ENCODE measurements around the gene FGF12. TPM values are rescaled to one million over a fixed set of nuclear protein-coding genes. Genes with fewer than 3 reads are reported as not detected.

The FGF12 gene
- total and polyA plus RNA-seq, 2 donors (not counting 1 experiment from before 2014, with no cell fraction given) = 0.03 TPM; not detected in 1

DNA sequence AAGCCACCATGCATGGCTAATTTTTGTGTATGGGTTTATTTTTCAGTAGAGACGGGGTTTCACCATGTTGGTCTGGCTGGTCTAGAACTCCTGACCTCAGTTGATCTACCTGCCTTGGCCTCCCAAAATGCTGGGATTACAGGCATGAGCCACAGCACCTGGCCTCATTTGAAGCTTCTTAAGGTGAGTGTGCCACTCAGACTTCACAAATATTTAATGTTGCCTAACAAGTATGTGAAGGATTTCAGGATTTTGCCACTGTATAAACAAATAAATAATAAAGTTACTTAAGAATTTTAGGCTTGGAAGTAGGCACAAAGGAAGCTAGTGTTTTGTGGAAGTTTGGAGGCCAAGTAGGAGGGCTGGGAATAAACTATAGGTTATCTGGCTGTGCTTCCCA, 73.5 kb downstream of the FGF12 start:
- Mint-ChIP-seq H3K4me3 (no peak overlapping the region), H3K9me3 (ENCODE audit: insufficient read depth) (no peaks in the 10 kb centered on the region), H3K4me1 (no peaks in the 10 kb centered on the region), H3K27me3 (peaks cover 9% of the 10 kb centered on the region), H3K27ac (no peak overlapping the region)
- ATAC-seq (ENCODE audit: low read depth) (no peak), DNase-seq (no peak)
- intact Hi-C loops (cut with micrococcal nuclease) = no loop called here
- Histone ChIP-seq H2AFZ (ENCODE audit: insufficient read depth, low read depth, low read length, poor library complexity, severe bottlenecking) (no peak overlapping the region), H3K27ac (ENCODE audit: low read length in 2 of 2) (no peak overlapping the region), H3K79me2 (ENCODE audit: control insufficient read depth, insufficient read depth, low read length) (no peaks in the 10 kb centered on the region), H4K20me1 (ENCODE audit: control insufficient read depth, insufficient read depth, low read length, poor library complexity, severe bottlenecking) (no peaks in the 10 kb centered on the region), H3K4me3 (ENCODE audit: control extremely low read depth in 1 of 5, extremely low read depth in 1 of 5, insufficient read depth in 1 of 5, low read depth in 2 of 5, low read length in 4 of 5) (no peak overlapping the region), H3K9me3 (ENCODE audit: control extremely low read depth in 1 of 3, control insufficient read depth in 2 of 3, insufficient read depth in 1 of 3, low read length in 2 of 3) (no peaks in the 10 kb centered on the region), H3K36me3 (replicated peaks in 1 of 2; ENCODE audit: control extremely low read depth in 1 of 2, control insufficient read depth in 1 of 2, extremely low read depth in 1 of 2, insufficient read depth in 2 of 2, low read length in 1 of 2) (no peaks in the 10 kb centered on the region), H3K4me1 (ENCODE audit: control insufficient read depth in 2 of 2, insufficient read depth in 2 of 2, low read length in 2 of 2) (no peaks in the 10 kb centered on the region), H3K9ac (ENCODE audit: low read length) (no peak overlapping the region), H3K27me3 (replicated peaks in 1 of 4; ENCODE audit: control extremely low read depth in 1 of 4, control insufficient read depth in 3 of 4, insufficient read depth in 4 of 4, low read length in 3 of 4) (no peaks in the 10 kb centered on the region), H3K4me2 (replicated peaks; ENCODE audit: low read depth, low read length, poor library complexity, severe bottlenecking) (no peak overlapping the region)
- CTCF ChIA-PET = no interaction called here
- TF ChIP-seq, protein P1, sequence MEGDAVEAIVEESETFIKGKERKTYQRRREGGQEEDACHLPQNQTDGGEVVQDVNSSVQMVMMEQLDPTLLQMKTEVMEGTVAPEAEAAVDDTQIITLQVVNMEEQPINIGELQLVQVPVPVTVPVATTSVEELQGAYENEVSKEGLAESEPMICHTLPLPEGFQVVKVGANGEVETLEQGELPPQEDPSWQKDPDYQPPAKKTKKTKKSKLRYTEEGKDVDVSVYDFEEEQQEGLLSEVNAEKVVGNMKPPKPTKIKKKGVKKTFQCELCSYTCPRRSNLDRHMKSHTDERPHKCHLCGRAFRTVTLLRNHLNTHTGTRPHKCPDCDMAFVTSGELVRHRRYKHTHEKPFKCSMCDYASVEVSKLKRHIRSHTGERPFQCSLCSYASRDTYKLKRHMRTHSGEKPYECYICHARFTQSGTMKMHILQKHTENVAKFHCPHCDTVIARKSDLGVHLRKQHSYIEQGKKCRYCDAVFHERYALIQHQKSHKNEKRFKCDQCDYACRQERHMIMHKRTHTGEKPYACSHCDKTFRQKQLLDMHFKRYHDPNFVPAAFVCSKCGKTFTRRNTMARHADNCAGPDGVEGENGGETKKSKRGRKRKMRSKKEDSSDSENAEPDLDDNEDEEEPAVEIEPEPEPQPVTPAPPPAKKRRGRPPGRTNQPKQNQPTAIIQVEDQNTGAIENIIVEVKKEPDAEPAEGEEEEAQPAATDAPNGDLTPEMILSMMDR (IDR thresholded peaks at IDR 0.05) = no peak
- no peak for TF ChIP-seq EZH2 (IDR thresholded peaks at IDR 0.05; ENCODE audit: borderline replicate concordance, insufficient read depth, low read depth, low read length, poor library complexity, severe bottlenecking)
- POLR2A ChIA-PET = no interaction called here
- no CpG with 5 or more reads among the region's 1 CpG for WGBS (ENCODE audit: insufficient coverage)

DNA sequence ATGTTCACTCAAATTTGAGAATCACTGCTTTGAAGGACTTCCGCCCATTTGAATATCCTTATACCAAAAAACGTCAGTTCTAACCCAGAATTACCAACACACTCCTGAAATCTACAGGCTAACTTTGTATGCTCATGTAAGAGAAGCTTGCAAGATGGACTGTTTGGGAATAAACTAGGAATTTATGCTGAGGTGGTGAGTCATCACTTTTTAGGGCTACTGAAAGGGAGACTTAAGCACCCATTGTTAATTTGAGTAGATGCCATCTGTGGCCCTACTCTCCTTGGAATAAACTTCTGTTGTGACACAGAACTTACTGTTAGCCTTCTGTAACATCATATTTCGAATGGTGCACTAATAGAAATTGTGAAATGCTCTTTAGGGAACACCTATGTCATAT, 74.6 kb downstream of the FGF12 start:
- intact Hi-C loops (cut with micrococcal nuclease) = no loop called here
- Histone ChIP-seq H3K4me1 (ENCODE audit: control insufficient read depth in 2 of 2, insufficient read depth in 2 of 2, low read length in 2 of 2) (no peaks in the 10 kb centered on the region), H3K27me3 (replicated peaks in 1 of 4; ENCODE audit: control extremely low read depth in 1 of 4, control insufficient read depth in 3 of 4, insufficient read depth in 4 of 4, low read length in 3 of 4) (no peaks in the 10 kb centered on the region), H3K9me3 (ENCODE audit: control extremely low read depth in 1 of 3, control insufficient read depth in 2 of 3, insufficient read depth in 1 of 3, low read length in 2 of 3) (no peaks in the 10 kb centered on the region), H3K36me3 (replicated peaks in 1 of 2; ENCODE audit: control extremely low read depth in 1 of 2, control insufficient read depth in 1 of 2, extremely low read depth in 1 of 2, insufficient read depth in 2 of 2, low read length in 1 of 2) (no peaks in the 10 kb centered on the region), H2AFZ (ENCODE audit: insufficient read depth, low read depth, low read length, poor library complexity, severe bottlenecking) (no peak overlapping the region), H4K20me1 (ENCODE audit: control insufficient read depth, insufficient read depth, low read length, poor library complexity, severe bottlenecking) (no peaks in the 10 kb centered on the region), H3K9ac (ENCODE audit: low read length) (no peak overlapping the region), H3K4me2 (replicated peaks; ENCODE audit: low read depth, low read length, poor library complexity, severe bottlenecking) (no peak overlapping the region), H3K4me3 (ENCODE audit: control extremely low read depth in 1 of 5, extremely low read depth in 1 of 5, insufficient read depth in 1 of 5, low read depth in 2 of 5, low read length in 4 of 5) (no peak overlapping the region), H3K27ac (ENCODE audit: low read length in 2 of 2) (no peak overlapping the region), H3K79me2 (ENCODE audit: control insufficient read depth, insufficient read depth, low read length) (no peaks in the 10 kb centered on the region)
- no peak for ATAC-seq (ENCODE audit: low read depth)
- no CpG with 5 or more reads among the region's 3 CpGs for WGBS (ENCODE audit: insufficient coverage)
- Mint-ChIP-seq H3K27me3 (peaks cover 9% of the 10 kb centered on the region), H3K4me3 (no peak overlapping the region), H3K27ac (no peak overlapping the region), H3K4me1 (no peaks in the 10 kb centered on the region), H3K9me3 (ENCODE audit: insufficient read depth) (no peaks in the 10 kb centered on the region)
- ChIA-PET POLR2A (no interaction called here), CTCF (no interaction called here)
- DNase-seq = no peak
- no peak for TF ChIP-seq EZH2 (IDR thresholded peaks at IDR 0.05; ENCODE audit: borderline replicate concordance, insufficient read depth, low read depth, low read length, poor library complexity, severe bottlenecking)
- TF ChIP-seq, protein P1 (IDR thresholded peaks at IDR 0.05) = no peak
